ENCODE data around the gene RBM47.

- TF ChIP-seq POLR2A (IDR thresholded peaks at IDR 0.05): no peak
- TF ChIP-seq CTCF (IDR thresholded peaks at IDR 0.05): no peak
- no peak for TF ChIP-seq POLR2AphosphoS5 (IDR thresholded peaks at IDR 0.05)
Observed at GRCh38 chr4:40437741-40438383, 191.8 kb downstream of the RBM47 start.
